HG03442 (cell line): Measurements from ENCODE around the gene KLHL29.

Experiments used
- ATAC-seq: cut with Tn5 transposase; IDR thresholded peaks from one replicate; pipeline ENCODE4 v1.9.1; 2021; ENCODE audit warnings: mild to moderate bottlenecking, moderate library complexity; ENCODE audit not compliant: unreplicated experiment

KLHL29 gene

DNA sequence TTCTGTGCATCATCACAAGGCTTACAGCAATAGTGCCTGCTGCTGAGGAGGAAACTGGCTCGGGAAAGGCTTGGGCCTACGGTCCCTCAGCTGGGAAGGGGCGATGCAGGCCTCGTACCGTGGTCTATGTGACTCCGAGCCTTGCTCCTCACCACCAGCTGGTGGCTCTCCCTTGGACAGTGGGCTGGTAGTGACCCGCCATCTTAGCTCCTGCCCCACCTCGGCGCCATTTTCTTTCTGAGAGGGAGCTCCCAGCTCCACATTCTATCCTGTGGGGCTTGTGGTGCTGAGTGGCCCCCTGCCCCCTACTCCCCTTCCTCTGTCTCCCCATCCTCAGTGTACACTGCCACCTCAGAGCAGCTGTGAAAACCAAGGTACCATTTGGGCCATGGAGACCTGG, 255.7 kb downstream of the KLHL29 start:
- no peak for ATAC-seq

DNA sequence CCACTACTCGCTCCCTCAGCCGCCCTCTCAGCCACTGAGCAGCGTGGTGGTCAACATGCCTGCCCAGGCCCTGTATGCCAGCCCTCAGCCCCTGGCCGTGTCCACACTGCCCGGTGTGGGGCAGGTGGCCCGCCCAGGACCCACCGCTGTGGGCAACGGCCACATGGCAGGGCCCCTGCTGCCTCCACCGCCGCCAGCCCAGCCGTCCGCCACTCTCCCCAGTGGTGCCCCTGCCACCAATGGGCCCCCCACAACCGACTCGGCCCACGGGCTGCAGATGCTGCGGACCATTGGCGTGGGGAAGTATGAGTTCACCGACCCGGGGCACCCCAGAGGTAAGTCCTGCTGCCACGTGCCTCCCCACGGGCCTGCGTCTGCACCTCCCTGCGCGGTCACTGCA, 257.5 kb downstream of the KLHL29 start:
- no peak for ATAC-seq

DNA sequence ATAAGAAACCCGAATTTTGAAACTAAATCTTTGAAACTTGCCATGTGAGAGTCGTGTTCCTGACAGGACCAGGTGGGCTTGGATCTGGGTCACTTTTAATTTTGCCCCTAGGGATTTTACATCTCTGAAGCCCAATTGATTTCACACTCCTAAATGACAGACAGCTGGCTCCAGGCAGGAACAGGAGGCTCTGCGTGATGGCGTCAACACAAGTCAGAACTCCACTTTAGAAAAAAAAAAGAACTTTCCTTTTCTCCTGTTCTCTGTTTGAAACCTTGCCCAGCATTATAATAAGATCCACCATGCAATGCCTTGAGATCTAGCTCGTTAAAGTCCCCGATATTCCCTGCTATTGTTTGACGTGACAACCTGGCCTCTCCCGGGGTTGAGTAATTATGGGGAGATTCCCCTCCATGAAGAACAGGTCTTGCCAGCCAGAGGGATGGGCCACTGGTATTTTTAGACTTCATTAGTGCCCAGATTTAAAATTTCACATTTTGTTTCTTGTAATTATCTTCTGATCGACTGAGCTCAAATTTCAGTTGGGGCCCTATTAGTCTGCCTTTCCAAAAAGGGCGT, 260.3 kb downstream of the KLHL29 start:
- no peak for ATAC-seq

DNA sequence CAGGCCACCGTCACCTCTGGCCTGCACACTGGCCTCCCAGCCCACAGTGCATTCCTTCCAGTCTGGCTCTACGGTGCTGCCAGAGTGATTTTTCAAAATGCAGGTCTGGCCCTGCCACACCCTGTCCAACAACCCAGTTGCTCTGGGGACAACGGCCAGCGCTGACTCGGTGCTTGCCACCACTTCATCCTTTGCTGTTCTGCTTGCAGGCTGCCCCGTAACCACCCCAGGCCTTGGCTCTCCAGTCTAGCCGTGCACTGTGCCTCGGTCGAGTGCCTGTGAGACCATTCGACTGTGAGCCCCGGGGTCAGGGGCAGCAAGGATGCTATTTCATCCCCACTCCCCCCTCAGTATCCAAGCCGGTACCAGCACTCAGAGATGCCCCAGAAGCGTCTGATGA, 262.6 kb downstream of the KLHL29 start:
- ATAC-seq: no peak

DNA sequence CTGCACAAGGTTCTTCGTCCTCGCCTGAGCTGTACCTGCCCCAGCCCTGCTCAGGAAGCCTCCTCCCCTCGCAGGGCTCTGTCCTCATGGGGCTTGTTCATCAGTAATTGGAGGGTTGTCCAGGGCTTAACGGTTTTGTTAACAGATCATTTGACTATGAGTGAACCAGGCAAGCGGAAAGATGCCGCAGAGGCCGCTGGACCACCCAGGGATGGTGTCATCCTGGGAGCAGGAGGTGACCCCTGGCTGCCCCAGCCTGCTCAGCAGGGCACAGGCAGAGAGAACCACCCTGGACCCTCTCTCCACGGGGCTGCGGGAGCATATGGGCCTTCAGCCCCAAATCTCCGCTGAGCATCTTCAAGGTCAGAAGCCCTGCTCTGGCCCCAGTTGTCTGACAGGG, 264.3 kb downstream of the KLHL29 start:
- no peak for ATAC-seq

DNA sequence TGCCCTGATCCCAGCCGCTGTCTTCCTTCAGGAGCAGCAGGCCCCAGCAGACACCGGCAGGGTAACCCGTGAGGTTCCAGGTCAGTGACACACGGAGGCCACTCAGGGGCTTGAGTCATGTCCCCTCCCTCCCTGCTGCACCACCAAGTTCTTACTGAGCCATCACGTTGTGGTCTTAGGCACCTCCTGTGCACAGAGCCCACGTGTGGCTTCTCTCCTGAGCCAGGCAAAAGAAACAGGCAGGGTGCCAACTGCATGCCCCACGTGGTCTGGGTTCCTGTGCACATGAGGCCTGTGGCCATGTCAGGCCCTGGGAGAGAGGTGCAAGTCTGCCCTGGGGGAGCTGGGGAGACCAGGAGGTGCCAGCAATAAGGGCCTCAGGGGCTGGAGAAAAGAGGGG, 264.8 kb downstream of the KLHL29 start:
- ATAC-seq: no peak

DNA sequence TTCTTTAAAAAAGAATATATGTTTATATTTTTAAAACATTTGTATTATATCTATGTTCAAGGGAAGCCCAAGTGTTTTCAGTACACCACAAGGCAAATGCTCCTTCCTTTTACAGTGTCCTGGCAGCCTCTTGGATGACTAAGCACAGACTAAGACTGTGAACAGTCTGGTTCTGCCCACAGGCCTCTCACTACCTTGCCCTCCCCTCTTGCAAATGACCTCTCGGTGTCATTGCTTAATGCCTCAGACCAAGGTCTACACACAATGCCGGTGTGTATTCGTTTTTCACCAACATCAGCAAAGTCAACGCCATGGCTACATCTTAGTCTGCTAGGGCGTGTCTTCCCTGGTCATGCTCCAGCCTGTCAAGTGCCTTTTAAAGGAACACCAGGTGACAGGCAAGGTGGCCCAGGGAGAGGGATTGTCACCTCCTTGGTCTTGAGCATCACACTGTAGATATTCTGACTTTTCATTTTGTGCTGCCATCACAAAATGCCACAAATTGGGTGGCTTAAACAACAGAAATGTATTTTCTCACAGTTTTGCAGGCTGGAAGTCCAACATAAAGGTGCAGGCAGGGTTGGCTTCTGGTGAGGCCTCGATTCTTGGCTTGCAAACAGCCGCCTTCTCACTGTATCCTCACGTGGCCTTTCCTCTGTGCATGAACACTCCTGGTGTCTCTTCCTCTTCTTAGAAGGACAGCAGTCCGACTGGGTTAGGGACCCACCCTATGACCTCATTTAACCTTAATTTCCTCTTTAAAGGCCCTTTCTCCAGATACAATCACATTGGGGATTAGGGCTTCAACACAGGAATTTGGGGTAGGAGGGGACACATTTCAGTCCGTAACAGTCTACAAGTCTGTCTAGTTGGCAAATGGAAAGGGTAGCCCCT, 266.5 kb downstream of the KLHL29 start:
- ATAC-seq: no peak

DNA sequence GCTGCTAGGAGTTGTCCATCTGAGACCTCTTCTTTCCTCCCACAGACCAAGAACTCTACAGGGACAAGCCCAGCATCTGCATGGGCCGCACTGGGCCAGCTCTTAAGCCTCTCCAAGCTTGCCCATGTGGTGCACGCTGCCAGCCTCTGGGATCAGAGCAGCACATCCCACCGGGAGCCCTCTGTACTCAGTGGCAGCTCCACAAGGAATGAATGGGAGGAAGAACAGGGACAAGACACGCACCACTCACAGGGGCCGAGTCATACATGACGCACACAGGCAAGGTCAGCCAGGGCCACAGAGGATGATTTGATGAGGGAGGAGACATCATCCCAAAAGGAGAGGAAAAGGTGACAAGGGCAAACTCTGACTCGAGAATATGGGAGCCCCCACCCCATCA, 268.3 kb downstream of the KLHL29 start:
- no peak for ATAC-seq

DNA sequence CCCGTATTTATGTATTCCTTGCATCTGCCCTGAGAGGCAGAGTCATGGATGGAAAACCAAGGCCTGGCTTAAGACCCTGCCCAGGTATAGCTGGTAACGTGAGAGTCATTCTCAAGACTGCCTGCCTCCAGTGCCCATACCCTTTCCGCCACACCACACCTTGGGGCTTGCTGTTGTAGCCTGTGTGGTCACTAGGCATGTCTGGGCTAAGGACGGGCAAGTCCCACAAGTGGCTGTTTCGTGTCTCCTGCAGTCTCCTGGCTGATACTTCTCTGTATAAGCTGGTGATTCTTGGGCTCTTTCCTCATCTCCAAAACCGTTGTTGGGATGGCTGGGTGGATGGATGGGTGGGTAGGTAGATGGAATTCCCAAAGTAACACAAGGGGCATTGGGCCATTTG, 269.8 kb downstream of the KLHL29 start:
- no peak for ATAC-seq

DNA sequence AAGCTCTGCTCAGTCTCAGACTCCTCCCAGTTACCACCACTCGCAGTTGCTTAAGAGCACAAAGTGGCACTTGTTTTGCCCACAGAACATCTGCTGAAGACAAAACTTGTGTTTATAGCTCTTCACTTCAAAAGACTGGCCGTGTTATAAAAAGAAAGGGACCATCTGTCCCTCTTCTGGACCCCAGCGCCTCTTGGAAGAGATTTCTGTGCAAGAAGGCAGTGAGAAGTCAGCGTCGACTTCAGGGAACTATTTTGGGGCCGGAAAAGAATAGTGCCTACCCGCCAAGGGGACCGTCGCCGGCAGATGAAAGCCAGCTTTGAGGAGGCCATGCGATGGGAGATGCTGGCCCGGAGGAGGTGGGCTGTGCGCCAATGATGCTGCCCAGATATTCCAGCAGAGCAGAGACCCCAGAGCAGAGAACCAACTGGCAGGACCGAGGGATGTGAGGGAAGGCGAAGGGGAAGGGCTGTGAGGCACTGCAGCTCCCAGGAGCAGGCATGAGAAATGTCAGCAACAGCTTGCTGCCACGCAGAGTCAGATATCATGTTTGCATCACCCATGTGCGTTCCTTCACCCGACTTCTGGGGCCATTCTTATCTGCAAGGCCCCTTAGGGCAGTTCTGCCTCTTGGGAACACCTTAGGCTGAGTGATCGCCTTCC, 271.1 kb downstream of the KLHL29 start:
- ATAC-seq: no peak

DNA sequence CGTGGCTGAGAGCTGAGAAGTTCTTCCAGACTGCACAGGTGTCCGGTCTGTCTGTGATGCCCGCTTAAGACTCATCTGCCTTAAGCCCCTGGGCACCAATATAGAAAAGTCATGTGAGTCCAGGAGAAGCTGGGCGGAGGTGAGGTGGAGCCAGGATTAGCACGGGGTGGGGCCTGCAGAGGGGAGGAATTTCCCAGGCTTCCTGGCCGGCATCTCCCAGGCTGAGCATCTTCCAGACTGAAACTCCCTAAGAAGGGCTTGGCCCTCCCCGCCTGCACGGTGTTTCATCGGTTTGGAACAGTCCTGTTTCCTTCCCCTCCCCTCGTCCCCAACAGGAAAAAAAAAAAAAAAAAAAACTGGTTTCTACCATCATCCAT, 271.6 kb downstream of the KLHL29 start:
- ATAC-seq: no peak

DNA sequence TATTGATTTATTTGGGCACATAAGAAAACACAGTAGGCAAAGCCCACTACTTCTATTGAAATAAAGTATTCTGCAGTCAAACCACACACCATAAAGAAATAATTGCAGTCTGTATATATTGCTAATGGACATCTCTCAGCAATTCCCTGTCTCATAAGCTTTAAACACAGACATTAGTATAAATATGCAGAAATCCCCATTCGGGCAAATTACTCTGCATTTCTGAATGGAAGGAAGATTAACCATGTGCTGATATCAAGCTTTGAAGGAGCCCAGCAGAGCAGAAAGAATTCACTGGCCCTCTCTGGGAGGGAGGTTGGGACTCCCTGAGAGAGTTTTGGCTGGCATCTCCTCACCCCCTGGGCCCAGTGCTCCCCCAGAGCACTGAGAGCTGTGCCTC, 272.4 kb downstream of the KLHL29 start:
- ATAC-seq: no peak

DNA sequence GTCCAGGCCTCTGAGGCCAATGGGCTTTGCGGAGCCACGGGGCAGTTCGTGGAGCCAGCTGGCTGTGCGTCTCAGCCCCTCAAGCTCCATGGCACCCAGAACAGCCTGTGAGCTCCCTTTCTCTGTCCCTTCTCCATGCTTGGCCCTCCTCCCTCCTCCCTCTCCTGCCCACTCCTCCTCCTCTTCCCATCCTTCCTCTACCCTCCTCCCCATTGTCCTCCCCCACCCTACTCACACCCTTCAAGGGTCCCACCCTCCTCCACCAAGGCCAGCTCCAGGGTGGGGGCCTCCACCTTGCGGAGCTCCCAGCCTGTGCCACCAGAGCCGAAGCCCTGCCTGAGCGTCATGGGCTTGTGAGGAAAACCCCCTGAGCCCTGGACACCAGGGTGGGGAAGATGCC, 273.0 kb downstream of the KLHL29 start:
- ATAC-seq: no peak

DNA sequence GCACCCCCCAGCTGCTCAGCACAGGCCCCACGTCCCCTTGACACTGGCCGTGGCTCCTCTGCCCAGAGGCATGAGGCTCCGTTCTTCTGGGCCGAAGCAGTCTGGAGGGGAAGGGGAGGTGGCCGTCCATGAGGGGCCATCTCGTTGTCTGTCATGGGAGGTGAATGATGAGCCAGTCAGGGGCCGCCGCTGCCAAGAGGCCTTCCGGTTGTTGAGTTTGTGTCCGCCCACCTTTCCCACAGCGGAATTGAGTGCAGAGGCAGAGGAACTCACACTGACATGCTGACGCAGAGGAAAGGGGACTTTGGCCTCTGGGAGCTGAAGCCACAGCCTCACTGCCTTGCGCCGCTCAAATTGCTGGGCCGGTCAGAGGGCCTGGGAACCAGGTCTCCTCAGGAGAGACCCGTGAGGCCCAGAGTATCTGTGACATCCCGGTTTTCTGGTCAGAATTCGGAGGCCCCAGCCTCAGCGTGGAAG, 273.5 kb downstream of the KLHL29 start:
- peak; percentile 59 for ATAC-seq

DNA sequence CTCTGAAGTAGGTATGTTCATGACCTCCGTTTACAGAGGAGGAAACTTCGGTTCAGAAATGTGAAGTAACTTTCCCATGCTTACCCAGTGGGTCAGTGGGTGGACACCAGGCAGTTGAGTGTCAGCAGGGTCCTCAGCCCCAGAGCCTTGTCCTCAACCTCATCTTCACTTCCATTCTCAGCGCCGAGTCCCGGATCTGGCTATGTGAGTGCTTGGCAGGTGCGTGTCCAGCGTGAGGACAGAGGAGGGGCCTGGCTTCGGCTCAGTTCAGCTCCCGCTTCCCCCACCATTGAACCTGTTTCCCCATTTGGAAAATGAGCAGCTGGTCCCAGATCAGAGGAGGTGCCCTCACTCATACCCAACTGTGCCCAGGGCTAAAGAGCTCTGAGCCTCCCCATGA, 274.3 kb downstream of the KLHL29 start:
- no peak for ATAC-seq

DNA sequence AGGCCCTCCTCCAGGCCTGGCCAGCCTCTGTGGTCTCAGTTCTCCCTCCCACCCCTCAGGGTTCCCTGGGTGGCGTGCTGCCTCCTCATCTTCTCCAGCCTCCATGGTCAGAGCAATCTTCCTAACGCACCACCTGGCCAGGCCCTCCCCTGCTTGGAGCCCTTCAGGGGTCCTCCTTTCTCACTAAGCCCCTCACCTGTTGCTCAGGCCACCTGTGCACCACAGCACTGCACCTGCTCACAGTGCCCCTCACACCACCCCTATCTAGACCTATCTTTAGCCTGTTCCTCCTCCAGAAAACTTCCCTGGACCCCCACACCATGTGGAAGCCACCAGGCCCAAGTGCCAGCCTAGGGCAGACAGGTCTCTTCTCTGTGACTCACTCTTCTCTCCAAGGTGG, 274.8 kb downstream of the KLHL29 start:
- no peak for ATAC-seq

DNA sequence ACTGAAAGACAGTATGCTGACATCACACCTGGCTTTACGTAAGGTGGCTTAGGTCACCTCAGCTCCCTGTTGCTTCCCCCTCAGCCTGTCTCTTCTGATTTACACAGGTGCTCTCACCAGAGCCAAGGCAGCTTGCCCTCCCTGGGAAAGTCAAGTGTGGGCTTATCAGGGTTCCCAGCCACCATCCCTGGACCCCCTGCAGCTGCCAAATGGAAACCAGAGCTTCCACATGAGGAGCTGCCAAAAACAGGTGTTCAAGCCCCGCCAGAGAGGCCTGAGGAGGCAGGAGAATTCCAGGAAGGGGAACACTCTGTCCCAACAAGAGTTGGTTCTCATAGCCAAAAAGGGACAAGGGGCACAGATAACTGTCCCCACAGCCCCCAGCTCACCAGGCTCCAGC, 275.3 kb downstream of the KLHL29 start:
- ATAC-seq: no peak

DNA sequence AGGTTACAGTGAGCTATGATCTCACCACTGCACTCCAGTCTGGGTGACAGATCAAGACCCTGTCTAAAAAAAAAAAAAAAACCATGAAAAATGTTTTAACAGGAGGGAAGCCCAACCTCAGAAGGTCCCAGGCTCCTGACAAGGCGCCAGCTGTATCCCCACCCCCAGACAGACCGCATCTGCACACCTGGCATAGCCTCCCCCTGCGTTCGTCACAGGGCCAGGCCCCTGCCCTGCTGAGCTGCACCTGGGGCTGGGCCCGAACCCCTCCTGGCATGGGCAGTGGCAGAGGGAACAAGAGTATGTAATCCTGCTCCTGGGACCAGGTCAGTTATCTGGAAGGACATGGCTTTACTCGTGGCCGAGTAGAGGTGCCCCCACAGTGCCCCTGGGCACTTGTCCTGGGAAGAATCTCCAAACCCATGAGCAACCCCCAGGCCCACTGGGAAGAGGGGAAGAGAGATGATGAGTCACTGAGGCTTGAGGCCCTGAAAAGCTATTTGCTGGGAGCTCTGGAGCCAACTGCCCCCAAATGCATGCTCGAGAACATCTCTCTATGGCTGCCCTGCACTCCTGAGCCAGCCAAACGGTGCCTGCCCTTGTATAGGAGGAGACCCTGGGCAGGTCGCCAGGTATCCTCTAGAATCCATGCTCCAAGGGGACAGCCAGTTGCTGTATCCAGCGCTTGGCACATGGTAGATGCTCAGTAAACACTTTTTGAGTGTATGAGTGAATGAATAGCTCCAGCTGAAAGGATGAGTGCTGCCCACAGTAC, 276.5 kb downstream of the KLHL29 start:
- no peak for ATAC-seq

DNA sequence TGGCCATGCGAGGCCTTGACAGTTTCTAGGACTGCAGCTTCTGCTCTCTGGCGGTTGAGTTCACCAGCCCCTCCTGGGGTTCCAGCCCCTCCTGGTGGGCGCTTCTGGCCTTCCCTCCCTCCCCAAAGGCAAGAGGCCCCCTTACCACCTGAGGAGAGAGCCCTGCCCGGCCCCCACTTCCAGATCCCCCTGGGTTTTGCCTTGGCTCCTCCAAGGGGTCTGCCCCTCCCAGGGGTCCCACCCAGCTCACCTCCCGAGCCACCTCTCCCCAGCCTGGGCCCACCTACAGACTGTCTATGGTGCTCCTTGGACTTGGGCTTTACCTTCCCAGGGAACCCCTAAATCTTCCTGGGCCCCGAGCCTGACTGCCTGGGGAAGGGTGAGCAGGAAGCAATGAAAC, 277.5 kb downstream of the KLHL29 start:
- ATAC-seq: no peak

DNA sequence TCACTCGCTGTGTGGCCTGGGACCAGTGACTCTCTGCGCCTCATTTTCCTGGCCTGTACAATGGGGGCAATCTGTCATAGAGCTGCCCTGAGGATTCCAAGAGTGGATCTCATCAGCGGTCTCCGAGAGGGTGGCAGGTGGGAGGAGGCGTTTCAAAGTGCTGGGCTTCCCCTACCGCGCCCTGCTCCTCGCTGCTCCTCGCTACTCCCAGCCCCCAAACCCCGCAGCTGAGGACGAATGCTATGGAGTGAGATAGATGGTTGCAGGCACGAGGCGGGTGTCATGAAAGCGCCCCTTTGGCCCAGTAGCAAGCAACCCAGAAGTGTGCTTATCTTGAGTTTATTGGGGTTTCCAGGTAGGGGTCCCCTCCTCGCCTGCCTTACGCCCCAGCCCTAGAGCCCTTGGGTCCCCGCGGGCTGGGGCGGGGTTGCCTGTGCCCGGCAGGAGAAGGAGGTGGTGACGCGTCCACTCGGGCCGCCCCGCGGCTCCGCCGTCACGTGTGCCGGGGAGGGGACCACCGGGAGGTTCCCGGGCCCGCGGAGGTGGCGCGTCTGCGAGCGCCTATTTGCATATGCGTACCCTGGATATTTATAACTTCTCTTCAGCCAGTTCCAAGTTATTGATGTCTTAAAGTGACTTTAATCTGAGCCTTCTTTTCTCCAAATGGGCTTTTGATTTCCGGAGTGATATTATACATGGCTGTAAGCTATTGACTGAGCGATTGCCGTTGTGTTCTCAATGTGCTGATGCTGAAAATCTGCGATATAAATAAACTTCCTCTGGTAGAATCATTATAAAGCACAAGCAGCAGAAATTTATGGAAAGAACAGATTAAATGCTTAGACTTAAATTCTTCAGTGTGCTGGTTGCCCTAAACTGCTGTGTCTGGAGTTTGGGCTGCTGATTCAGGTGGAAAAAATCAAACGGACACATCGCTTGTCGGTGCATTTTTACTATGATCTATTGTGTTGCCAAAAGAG, 278.3 kb downstream of the KLHL29 start:
- ATAC-seq: no peak
